Activated CD8-positive, alpha-beta memory T cell treated with anti-CD3 and anti-CD28 coated beads for 1 hour (primary cell): Measurements from ENCODE around the gene TNNI3.
"Not testable (repeated sequence)": the region's sequence is repeated elsewhere in the genome, so short reads cannot be mapped to it uniquely, and the experiment has no call there.

Experiments used
- DNase-seq, 2 donors: peaks; one replicate each; pipeline ENCODE4 v3.0.0-alpha.2; 2020; ENCODE audit warnings: low read depth in 1 of 2; ENCODE audit errors: extremely low read depth in 1 of 2

Gene TNNI3

GRCh38 chr19:55173186-55173713 lies 15.7 kb upstream of the TNNI3 start:
- no peak for DNase-seq

- no peak for DNase-seq
These were observed 15.2 kb upstream of the TNNI3 start for GRCh38 chr19:55172741-55173140.

GRCh38 chr19:55172318-55172717 lies 14.8 kb upstream of the TNNI3 start:
- DNase-seq: not testable (repeated sequence)

GRCh38 chr19:55171440-55171839 lies 13.9 kb upstream of the TNNI3 start:
- no peak for DNase-seq

GRCh38 chr19:55169136-55169535 lies 11.6 kb upstream of the TNNI3 start:
- no peak for DNase-seq

- DNase-seq: peak in 1 of 2 donors; percentile 39
These were observed 9.2 kb upstream of the TNNI3 start, which contains the start of gene DNAAF3 for GRCh38 chr19:55166530-55167268. TSS of gene DNAAF3 (minus strand) at chr19:55166613. CDS start at chr19:55166413, 200 bp downstream.

DNA sequence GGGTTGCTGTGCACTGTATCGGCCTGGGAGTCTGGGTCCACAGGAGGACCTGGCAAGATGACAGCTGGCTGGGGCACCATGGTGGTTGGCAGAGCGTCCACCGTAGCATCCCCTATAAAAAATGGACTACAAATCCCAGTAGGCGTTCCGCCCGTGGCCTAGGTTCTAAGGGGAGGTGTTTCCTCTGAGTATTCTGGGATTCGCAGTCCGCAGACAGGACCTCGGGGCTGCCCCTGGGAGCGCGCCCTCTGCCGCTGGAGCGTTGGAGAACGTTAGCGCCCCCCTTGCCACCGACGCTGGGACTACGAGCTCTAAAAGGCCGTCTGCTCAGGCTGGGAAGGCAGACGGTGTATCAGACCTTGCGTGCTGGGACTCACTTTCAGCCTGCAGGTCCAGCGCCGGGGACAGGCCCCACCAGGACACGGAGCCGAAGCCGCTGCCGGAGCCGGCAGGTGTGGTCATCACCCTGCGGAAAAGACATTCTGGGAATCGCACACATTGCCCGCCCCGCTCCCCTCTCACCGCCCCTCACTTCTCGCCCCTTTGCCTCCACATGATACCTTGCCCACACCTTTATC lies 8.5 kb upstream of the TNNI3 start:
- no peak for DNase-seq

- no peak for DNase-seq
These were observed 4.2 kb upstream of the TNNI3 start for GRCh38 chr19:55161571-55162322.

- DNase-seq: no peak
These were observed 3.4 kb upstream of the TNNI3 start for GRCh38 chr19:55160986-55161365.

DNA sequence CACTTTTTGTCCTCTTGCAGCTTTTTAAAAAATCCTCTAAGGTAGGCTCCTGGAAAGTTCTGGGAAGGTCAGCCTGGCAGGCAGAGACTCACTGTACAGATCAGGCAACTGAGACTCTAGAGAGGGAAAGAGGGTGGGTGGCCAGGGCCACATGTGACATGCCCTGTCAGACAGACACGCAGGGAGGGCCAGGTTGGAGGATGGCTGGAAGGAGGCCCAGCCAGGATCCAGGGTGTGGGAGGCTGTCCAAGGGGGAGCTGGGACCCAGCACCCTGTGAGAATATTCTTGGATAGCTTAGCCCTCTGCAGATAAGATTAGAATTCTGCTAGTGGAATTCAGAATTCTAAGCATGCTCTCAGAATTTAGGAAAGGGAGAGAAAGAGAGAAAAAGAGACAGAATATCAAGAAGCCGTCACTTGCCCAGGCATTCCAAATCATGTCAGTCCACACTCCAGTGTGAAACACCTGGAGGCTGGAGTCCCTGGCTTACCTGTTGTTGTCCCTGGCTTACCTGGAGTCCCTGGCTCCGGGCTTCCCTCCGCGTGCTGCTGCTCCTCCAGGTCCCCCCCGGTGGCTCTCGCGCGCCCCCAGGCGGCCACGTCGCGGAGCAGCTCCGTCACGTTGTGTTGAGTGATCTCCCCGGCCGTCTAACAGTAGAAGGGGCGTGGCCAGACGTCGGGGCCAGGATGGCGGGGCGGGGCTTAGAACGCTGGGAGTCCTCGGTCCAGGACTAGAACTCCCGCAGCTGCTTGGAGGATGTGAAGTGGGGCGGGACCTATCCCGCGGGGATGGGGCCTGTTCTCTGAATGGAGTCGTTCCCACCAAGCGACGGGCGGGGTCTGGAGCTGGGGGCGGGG lies 2.8 kb upstream of the TNNI3 start:
- peak; percentile 59 to 73 for DNase-seq

DNA sequence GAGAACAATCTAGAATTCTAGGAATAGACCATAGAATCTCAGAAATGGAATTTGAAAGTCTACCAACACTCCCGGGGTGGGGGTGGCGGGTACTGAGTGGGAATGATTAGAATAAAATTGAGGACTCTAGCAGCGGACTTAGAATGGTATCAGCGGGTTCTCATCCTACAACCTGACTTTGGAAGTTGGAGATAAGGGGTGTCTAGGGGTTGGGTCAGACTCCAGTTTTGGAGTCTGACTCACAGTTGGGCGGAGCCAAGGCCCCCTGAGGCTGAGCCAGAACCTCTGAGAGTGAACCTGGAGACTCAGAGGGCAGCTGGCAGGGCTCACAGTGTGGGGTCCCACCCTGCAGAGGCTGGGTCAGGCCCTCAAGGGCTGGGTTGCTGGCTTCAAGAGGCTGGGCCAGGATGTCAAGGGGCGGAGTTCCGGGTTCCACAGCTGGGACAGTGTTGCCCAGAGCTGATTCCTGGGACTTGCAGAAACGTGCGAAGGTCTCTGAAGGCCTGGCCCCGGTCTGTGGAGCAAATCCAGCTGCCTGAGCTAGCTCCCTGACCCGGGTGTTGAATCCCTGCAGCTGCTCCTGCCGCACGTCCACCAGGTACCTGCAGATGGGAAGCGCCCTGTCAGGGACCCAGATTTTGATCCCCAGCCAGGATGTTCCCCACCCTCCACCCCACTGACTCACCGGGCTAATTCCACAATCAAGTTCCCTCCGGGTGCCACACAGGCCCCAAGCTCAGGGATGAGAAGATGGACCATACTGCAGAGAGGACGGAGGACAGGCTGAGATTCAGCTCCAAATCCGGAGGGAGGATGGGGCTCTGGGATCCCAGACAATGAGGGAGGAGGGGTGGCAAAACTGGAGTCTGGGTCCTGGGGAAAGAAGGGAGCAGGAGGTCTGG lies 1.6 kb upstream of the TNNI3 start:
- no peak for DNase-seq

DNA sequence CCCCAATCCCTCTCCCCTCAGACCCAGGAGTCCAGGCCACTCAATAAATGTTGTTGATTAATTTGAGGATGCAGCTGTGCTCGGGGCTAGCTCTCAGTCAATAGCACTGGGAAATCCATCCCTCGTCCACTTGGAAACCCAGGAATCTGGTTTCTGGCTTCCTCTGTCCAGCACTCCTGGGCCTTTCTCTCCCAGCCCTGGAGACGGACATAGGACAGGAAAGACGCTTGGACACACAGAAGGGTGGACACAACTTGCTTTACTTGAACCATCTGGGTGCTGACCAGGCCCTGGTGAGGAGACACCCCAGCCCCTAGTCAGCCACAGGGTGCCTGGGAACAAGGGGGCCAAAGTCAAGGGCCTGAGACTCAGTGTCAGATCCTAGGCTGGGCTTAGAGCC lies 891 bp upstream of the TNNI3 start:
- DNase-seq: no peak

DNA sequence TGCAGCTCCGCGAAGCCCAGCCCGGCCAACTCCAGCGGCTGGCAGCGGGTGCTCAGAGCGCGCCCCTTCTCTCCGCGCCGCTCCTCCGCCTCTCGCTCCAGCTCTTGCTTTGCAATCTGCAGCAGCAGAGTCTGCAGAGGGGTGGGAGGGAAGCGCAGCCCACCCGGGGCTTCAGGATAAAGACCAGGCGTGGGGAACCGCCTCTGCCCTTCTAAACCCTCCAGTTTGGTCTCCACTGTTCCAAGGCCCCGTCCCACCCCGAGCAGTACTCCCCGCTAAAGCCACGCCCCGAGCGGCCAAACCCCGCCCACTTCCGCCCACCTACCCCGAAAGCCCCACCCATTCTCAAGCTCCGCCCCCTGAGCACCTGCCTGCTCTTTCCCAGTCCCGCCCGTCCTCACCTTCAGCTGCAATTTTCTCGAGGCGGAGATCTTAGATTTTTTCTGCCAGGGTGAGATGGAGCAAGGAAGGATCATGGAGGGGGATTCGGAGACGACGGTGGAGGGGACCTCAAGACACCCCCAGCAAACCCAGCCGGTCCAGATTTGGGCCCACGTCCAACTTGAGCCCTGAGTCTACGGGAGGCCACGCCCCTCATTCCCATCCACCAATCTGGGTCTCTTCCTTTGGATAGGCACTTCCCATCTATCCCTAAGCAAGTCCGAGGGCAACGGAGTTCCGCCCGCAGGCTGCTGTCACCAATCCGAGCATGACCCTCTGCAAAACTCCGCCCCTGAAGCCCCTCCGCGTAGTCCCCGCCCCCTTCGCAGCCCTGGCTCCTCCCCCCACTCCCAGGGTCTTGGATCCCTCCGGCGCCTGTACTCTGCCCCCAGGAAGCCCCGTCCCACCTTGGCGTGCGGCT lies 1.1 kb downstream of the TNNI3 start:
- DNase-seq: no peak

DNA sequence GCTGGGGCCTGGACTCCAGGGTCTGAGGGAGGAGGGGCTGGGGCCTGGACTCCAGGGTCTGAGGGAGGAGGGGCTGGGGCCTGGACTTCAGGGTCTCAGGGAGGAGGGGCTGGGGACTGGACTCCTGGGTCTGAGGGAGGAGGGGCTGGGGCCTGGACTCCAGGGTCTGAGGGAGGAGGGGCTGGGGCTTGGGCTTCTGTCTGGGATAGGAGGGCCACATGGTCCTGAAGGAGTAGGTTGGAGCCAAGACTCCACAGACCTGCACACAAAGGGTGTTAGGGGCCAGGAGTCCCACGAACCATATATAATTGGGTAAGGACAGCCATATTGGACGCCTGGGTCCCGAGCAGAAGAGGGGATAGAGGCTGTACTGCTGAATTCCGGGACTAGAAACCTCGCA lies 1.7 kb downstream of the TNNI3 start:
- not testable (repeated sequence) for DNase-seq

DNA sequence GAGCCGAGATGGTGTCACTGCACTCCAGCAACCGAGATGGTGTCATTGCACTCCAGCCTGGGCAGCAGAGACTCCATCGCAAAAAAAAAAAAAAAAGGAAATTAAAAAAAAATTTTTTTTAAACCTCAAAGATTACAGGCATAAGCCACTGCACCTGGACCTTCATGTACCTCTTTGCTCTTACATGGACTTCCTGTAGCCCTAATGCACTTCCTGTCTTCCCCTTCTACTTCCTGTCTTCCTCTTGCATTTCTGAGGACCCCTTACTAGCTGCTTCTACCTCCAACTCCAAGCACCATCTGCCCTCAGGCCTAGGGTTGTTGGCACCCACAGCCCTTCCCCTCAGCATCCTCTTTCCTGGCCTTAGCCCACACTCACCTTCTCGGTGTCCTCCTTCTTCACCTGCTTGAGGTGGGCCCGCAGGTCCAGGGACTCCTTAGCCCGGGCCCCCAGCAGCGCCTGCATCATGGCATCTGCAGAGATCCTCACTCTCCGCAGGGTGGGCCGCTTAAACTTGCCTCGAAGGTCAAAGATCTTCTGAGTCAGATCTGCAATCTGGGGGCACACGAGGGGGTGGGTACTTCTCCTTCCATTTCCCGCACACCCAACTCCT lies 3.8 kb downstream of the TNNI3 start:
- DNase-seq: no peak

DNA sequence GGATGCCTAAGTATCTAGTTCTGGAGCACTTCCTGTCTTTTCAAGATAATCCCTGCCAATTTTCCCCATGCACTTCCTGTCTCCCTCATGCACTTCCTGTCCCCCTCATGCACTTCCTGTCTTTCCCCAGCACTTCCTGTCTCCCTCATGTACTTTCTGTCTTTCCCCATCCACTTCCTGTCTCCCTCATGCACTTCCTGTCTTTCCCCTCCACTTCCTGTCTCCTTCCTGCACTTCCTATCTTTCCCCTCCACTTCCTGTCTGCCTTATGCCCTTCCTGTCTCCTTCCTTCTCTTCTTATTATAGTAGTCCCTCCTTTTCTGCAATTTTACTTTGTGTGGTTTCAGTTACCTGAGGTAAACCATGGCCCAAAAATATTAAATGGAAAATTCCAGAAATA lies 5.5 kb downstream of the TNNI3 start:
- DNase-seq: no peak

GRCh38 chr19:55149078-55150003 lies 8.2 kb downstream of the TNNI3 start, which contains the start of gene TNNT1:
TSS of gene TNNT1 (minus strand) at chr19:55149206. CDS start at chr19:55147157, 2,049 bp downstream.
- DNase-seq: no peak
